SK-N-SH treated with all-trans-retinoic acid at 6 μM for 48 hours (cell line): ENCODE measurements around the gene DIPK1B.

Experiments used
- ATAC-seq: fragments of 200-7000 bp; cut with Tn5 transposase; 3 replicates; pipeline ENCODE4 v1.9.1; 2020; ENCODE audit warnings: mild to moderate bottlenecking, moderate library complexity
- ARNTL ChIP-seq: fragments of 450-650 bp; formaldehyde crosslinking; IDR thresholded peaks from 2 replicates; pipeline ENCODE4 v1.5.0; 2020; ENCODE audit warnings: low read depth, mild to moderate bottlenecking, moderate library complexity, borderline replicate concordance
- BACH2 ChIP-seq: fragments of 250-450 bp; sonication (Bioruptor Pico); IDR thresholded peaks from 2 replicates; pipeline ENCODE4 v1.9.0; 2021; ENCODE audit warnings: mild to moderate bottlenecking, borderline replicate concordance
- CREB5 ChIP-seq: fragments of 250-450 bp; sonication (Bioruptor Pico); IDR thresholded peaks from 2 replicates; pipeline ENCODE4 v1.5.1; 2020; ENCODE audit warnings: low read depth, mild to moderate bottlenecking, moderate library complexity
- CSDC2 ChIP-seq: fragments of 250-450 bp; sonication (Bioruptor Pico); IDR thresholded peaks from 2 replicates; pipeline ENCODE4 v1.5.0; 2020; ENCODE audit warnings: mild to moderate bottlenecking, moderate library complexity
- ESRRG ChIP-seq: fragments of 250-450 bp; sonication (Bioruptor Pico); IDR thresholded peaks from 2 replicates; pipeline ENCODE4 v1.6.1; 2021; ENCODE audit warnings: mild to moderate bottlenecking
- GLIS3 ChIP-seq: fragments of 250-450 bp; sonication (Bioruptor Pico); IDR thresholded peaks from 2 replicates; pipeline ENCODE4 v1.5.0; 2020; ENCODE audit warnings: mild to moderate bottlenecking, moderate library complexity
- OSR1 ChIP-seq: fragments of 250-450 bp; sonication (Bioruptor Pico); IDR thresholded peaks from 2 replicates; pipeline ENCODE4 v1.8.0; 2022; ENCODE audit warnings: moderate library complexity, mild to moderate bottlenecking, inconsistent platforms
- PATZ1 ChIP-seq: fragments of 250-450 bp; sonication (Bioruptor Pico); IDR thresholded peaks from 2 replicates; pipeline ENCODE4 v1.8.0; 2020; ENCODE audit warnings: mild to moderate bottlenecking, moderate library complexity, borderline replicate concordance
- POU6F1 ChIP-seq: fragments of 250-450 bp; sonication (Bioruptor Pico); IDR thresholded peaks from 2 replicates; pipeline ENCODE4 v1.8.0; 2021; ENCODE audit warnings: low read depth, mild to moderate bottlenecking, moderate library complexity, borderline replicate concordance
- PPARA ChIP-seq: fragments of 250-450 bp; sonication (Bioruptor Pico); IDR thresholded peaks from 2 replicates; pipeline ENCODE4 v1.5.0; 2020; ENCODE audit warnings: mild to moderate bottlenecking, borderline replicate concordance
- RARB ChIP-seq: fragments of 250-450 bp; sonication (Bioruptor Pico); IDR thresholded peaks from 2 replicates; pipeline ENCODE4 v1.8.0; 2021; ENCODE audit warnings: mild to moderate bottlenecking, moderate library complexity
- SNAI2 ChIP-seq: fragments of 250-450 bp; sonication (Bioruptor Pico); IDR thresholded peaks from 2 replicates; pipeline ENCODE4 v1.5.0; 2020; ENCODE audit warnings: mild to moderate bottlenecking, moderate library complexity
- TCF4 ChIP-seq: fragments of 250-450 bp; sonication (Bioruptor Pico); IDR thresholded peaks from 2 replicates; pipeline ENCODE4 v1.8.0; 2021; ENCODE audit warnings: mild to moderate bottlenecking, moderate library complexity, borderline replicate concordance
- TOX ChIP-seq: fragments of 250-450 bp; sonication (Bioruptor Pico); IDR thresholded peaks from 2 replicates; pipeline ENCODE4 v1.8.0; 2021; ENCODE audit warnings: mild to moderate bottlenecking, moderate library complexity, borderline replicate concordance
- ZC3H10 ChIP-seq: fragments of 250-450 bp; sonication (Bioruptor Pico); IDR thresholded peaks from 2 replicates; pipeline ENCODE4 v1.5.1; 2021; ENCODE audit warnings: mild to moderate bottlenecking, moderate library complexity
- ZFP3 ChIP-seq: fragments of 250-450 bp; sonication (Bioruptor Pico); IDR thresholded peaks from 2 replicates; pipeline ENCODE4 v1.5.0; 2020; ENCODE audit warnings: mild to moderate bottlenecking, moderate library complexity
- ZFP30 ChIP-seq: fragments of 450-650 bp; formaldehyde crosslinking; IDR thresholded peaks from 2 replicates; pipeline ENCODE4 v1.5.0; 2022; ENCODE audit warnings: mild to moderate bottlenecking, moderate library complexity
- ZNF565 ChIP-seq: fragments of 450-650 bp; formaldehyde crosslinking; conservative IDR thresholded peaks from 2 replicates; pipeline ENCODE4 v1.5.0; 2020; ENCODE audit warnings: low read depth, mild to moderate bottlenecking, moderate library complexity
- ZNF70 ChIP-seq: fragments of 450-650 bp; formaldehyde crosslinking; IDR thresholded peaks from 2 replicates; pipeline ENCODE4 v1.5.0; 2020; ENCODE audit warnings: mild to moderate bottlenecking, moderate library complexity
- ZNF8 ChIP-seq: fragments of 450-650 bp; formaldehyde crosslinking; IDR thresholded peaks from 2 replicates; pipeline ENCODE4 v1.5.0; 2020; ENCODE audit warnings: mild to moderate bottlenecking, moderate library complexity
- TF ChIP-seq, protein P1 (sequence below): fragments of 250-450 bp; sonication (Bioruptor Pico); IDR thresholded peaks from 2 replicates; pipeline ENCODE4 v1.5.0; 2020; ENCODE audit warnings: mild to moderate bottlenecking, moderate library complexity
- TF ChIP-seq, protein P2 (sequence below): fragments of 250-450 bp; sonication (Bioruptor Pico); IDR thresholded peaks from 2 replicates; pipeline ENCODE4 v1.5.1; 2021; ENCODE audit warnings: mild to moderate bottlenecking, moderate library complexity

The DIPK1B gene

GRCh38 chr9:136694163-136694871 lies 18.1 kb upstream of the DIPK1B start:
- peak; percentile 85 for ATAC-seq

GRCh38 chr9:136694872-136695247 lies 17.5 kb upstream of the DIPK1B start:
- ATAC-seq = no peak

More at GRCh38 chr9:136694163-136694871, 18.1 kb upstream of the DIPK1B start:
- TF ChIP-seq GLIS3 (no peak), ZNF565 (no peak), PATZ1 (CRISPR knock-in tag) (no peak)

GRCh38 chr9:136695435-136695895 lies 16.9 kb upstream of the DIPK1B start:
- peak; percentile 15; the same call in 2 of the 3 replicates for ATAC-seq
- TF ChIP-seq RARB (CRISPR knock-in tag) (no peak), ESRRG (CRISPR knock-in tag) (no peak), ZNF565 (no peak), GLIS3 (no peak), PPARA (CRISPR knock-in tag) (no peak), BACH2 (CRISPR knock-in tag) (no peak), ZC3H10 (CRISPR knock-in tag) (no peak), OSR1 (CRISPR knock-in tag) (no peak), ZNF70 (CRISPR knock-in tag) (no peak), ARNTL (no peak), POU6F1 (no peak), CSDC2 (no peak), ZFP30 (CRISPR knock-in tag) (no peak), ZNF8 (CRISPR knock-in tag) (no peak), ZFP3 (no peak), TCF4 (CRISPR knock-in tag) (no peak), TOX (CRISPR knock-in tag) (no peak)
- TF ChIP-seq, protein P1, sequence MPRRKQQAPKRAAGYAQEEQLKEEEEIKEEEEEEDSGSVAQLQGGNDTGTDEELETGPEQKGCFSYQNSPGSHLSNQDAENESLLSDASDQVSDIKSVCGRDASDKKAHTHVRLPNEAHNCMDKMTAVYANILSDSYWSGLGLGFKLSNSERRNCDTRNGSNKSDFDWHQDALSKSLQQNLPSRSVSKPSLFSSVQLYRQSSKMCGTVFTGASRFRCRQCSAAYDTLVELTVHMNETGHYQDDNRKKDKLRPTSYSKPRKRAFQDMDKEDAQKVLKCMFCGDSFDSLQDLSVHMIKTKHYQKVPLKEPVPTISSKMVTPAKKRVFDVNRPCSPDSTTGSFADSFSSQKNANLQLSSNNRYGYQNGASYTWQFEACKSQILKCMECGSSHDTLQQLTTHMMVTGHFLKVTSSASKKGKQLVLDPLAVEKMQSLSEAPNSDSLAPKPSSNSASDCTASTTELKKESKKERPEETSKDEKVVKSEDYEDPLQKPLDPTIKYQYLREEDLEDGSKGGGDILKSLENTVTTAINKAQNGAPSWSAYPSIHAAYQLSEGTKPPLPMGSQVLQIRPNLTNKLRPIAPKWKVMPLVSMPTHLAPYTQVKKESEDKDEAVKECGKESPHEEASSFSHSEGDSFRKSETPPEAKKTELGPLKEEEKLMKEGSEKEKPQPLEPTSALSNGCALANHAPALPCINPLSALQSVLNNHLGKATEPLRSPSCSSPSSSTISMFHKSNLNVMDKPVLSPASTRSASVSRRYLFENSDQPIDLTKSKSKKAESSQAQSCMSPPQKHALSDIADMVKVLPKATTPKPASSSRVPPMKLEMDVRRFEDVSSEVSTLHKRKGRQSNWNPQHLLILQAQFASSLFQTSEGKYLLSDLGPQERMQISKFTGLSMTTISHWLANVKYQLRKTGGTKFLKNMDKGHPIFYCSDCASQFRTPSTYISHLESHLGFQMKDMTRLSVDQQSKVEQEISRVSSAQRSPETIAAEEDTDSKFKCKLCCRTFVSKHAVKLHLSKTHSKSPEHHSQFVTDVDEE (CRISPR knock-in tag) = no peak
- TF ChIP-seq, protein P2, sequence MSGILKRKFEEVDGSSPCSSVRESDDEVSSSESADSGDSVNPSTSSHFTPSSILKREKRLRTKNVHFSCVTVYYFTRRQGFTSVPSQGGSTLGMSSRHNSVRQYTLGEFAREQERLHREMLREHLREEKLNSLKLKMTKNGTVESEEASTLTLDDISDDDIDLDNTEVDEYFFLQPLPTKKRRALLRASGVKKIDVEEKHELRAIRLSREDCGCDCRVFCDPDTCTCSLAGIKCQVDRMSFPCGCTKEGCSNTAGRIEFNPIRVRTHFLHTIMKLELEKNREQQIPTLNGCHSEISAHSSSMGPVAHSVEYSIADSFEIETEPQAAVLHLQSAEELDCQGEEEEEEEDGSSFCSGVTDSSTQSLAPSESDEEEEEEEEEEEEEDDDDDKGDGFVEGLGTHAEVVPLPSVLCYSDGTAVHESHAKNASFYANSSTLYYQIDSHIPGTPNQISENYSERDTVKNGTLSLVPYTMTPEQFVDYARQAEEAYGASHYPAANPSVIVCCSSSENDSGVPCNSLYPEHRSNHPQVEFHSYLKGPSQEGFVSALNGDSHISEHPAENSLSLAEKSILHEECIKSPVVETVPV = no peak

More at GRCh38 chr9:136694872-136695247, 17.5 kb upstream of the DIPK1B start:
- no peak for TF ChIP-seq RARB (CRISPR knock-in tag)
- TF ChIP-seq CREB5 (CRISPR knock-in tag) = no peak
- no peak for TF ChIP-seq ZC3H10 (CRISPR knock-in tag)
- TF ChIP-seq SNAI2 = no peak
- no peak for TF ChIP-seq ESRRG (CRISPR knock-in tag)
- no peak for TF ChIP-seq ZNF8 (CRISPR knock-in tag)
- TF ChIP-seq, protein P2 = no peak
- no peak for TF ChIP-seq OSR1 (CRISPR knock-in tag)
- TF ChIP-seq CSDC2 = no peak
- no peak for TF ChIP-seq ZNF565
- no peak for TF ChIP-seq TCF4 (CRISPR knock-in tag)
- TF ChIP-seq TOX (CRISPR knock-in tag) = no peak
